GM21423 (cell line): Measurements from ENCODE around the gene MSL3B.

ENCODE experiments used
- ATAC-seq: cut with Tn5 transposase; IDR thresholded peaks from one replicate; pipeline ENCODE4 v1.9.1; 2021; ENCODE audit warnings: mild to moderate bottlenecking, moderate library complexity; ENCODE audit not compliant: unreplicated experiment

MSL3B gene

DNA sequence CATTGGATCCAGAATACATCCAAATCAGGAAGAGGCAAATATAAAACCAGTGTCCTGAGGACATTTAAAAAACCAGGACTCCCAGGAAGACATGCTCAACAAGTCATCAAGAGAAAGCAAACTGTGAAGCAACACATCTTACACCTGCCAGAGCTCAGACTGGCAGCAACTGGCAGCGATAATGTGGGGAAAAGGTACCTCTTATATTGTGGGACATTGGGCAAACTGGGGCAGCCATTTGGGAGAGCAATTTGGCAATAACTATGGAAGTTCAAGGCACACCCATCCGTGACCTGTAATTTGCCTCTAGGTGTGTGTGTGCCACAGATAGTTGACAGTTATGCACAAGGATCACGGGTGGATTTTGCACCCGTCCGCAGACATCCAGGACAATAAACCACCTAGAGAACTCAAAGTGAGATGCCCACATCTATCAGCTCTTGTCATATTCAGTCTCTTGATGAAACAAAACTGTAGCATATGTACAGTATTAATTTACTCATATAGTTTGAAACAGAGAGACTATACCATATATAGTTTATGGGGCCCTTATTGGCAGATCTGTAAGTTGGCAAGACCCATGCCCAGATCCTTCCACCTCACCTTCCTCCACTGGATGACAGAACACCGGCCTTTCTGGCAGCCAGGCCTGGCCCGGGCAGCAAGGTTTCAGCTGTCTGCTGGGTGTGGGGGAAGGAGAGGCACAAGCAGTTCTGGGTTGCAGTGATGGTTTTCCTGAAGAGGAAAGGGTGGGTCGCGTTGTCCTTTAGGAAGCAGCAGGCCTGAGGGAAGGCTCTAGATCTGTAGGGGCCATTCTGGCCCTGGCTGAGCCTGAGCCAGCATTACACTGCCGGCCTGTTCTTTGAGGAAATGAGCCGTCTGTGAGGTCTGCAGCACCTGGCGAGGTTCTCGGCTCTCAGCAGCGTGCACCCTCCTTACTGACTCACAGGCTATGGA, 32.7 kb downstream of the MSL3B start:
- no peak for ATAC-seq

DNA sequence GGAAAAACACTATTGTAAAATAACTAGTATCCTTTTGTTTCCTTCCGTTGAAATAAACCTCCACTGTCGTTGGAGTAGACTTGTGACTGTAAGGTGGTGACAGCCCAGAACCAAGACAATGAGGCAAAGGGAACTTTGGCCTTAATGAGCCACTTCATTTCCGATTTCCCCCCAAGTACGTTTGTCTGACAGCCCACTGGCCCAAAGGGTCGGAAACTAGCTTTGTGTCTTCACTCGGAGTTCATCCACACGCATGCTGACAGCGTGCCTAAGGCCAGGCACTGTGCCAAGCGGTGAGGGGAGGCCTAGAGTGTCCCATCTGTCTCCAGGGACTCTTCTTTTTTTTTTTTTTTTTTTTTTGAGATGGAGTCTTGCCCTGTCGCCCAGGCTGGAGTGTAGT, 34.8 kb downstream of the MSL3B start:
- ATAC-seq: no peak

- ATAC-seq: no peak
Observed at GRCh38 chr2:233832869-233833311, 35.3 kb downstream of the MSL3B start.

- ATAC-seq: no peak
Observed at GRCh38 chr2:233832414-233832813, 35.8 kb downstream of the MSL3B start.

DNA sequence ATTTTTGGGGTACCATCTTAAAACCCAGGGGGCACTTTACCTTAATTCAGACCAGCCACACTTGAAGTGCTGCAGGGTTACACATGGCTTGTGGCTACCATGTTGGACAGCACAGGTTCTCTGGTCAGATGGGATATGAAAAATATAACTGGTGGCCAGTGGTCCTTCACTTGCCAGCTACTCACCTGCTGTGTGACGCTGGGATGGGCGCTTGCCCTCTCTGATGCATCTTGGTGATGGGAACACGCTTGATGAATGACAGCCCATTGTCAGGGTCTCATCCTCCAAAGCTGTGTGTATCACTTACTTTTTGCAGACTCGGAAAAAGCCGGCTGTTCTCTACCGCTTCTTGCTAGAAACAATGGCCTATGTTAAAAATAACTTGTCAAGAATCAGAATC, 36.3 kb downstream of the MSL3B start:
- no peak for ATAC-seq

GRCh38 chr2:233831011-233831721, 37.0 kb downstream of the MSL3B start:
- no peak for ATAC-seq

- no peak for ATAC-seq
Observed at GRCh38 chr2:233830111-233830802, 37.9 kb downstream of the MSL3B start.

DNA sequence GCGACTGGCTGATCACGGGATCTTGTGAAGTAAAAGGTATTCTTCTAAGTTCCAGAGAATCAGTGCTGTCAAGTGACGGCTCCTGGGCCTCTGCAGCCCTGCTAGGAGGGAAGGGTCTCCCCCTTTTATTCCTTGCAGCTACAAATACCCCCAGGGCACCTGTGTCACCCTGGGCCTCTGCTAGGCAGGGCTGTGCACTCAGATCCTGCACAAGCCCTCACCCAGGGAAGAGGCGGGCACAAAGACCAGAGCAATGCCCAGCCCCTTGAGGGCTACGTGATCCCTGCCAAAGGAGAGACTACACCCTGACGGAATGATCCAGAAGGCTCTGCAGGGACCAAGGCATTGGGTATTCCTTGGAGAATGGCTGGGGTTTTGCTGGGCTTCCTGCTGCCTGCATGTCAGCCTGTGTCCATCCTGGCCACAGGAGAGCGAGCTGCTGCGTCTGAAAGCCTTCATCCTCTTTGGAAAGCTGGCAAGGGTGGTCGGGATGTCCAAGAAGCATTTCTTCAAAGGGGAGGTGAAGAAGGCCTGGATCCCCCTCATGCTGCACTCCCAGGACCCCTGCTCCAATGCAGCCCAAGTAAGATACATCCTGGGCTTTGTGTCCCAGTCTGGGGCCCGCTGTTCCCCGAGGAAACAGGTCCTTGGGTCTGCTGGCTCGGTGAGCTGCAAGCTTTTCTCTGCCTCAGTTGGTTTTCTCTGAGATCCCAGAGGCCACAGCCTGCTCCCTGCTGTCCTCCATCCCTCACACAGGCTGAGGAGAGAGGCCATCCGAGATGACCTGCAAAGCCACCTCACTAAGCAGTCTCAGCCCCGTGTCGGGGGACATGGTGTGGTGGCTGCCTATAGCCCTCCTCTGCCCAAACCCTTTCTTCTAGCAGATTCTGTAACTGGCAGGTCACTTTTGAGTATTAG, 38.7 kb downstream of the MSL3B start:
- ATAC-seq: no peak

DNA sequence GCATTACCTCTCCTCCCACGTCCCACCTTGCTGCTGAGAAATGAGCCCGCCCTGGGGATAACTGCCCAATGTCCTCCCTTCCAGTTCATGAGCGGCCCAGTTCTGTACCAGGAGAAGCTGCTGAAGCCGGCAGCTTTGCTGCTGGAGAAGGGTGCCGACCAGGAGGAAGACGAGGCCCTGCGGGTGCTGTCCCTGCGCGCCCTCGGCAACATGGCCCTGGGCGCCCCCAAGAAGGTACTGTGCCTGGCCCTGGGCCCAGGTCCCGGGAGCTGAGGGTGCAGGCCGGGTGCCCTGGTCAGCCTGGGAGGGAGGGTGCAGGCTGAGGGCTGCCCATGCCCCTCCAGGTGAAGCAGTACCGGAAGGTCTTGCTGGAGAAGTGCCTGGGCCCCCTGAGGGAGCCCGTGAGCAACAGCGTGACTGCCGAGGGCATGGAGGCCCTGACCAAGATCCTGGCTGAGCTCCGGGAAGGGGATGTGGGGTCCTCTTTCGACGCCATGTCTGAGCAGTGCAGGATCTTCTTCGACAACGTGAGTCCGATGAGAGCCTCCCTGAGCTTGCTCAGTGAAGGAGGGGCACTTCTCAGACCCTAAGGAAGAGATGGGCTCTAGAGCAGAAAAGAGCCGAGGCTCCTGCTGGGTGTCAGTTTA, 39.5 kb downstream of the MSL3B start:
- no peak for ATAC-seq

DNA sequence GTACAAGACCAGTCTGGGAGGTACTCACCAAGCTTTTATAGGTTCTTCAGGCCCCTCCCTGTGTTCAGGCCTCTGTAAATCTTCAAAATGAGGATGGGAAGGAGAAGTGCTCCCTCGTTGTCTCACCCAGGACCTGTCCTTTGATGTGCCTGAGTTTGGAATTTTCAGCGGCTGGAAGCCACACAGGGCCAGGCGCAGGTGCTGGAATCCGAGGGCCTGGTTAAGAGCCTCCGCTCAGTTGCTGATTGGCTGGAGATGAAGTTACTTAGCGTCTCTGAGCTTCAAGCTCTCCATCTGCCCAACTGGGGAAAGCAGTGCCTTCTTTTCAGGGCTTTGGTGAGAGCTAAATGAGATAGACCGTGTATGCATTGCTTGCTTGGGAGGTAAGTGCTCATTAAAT, 43.8 kb downstream of the MSL3B start:
- ATAC-seq: no peak

- no peak for ATAC-seq
Observed at GRCh38 chr2:233823731-233824121, 44.5 kb downstream of the MSL3B start.

GRCh38 chr2:233822781-233823730, 45.1 kb downstream of the MSL3B start:
- ATAC-seq: no peak

- ATAC-seq: no peak
Observed at GRCh38 chr2:233822101-233822771, 46.0 kb downstream of the MSL3B start.

GRCh38 chr2:233821709-233822100, 46.5 kb downstream of the MSL3B start:
- ATAC-seq: no peak

GRCh38 chr2:233821196-233821595, 47.0 kb downstream of the MSL3B start:
- no peak for ATAC-seq

GRCh38 chr2:233820774-233821105, 47.4 kb downstream of the MSL3B start:
- no peak for ATAC-seq

DNA sequence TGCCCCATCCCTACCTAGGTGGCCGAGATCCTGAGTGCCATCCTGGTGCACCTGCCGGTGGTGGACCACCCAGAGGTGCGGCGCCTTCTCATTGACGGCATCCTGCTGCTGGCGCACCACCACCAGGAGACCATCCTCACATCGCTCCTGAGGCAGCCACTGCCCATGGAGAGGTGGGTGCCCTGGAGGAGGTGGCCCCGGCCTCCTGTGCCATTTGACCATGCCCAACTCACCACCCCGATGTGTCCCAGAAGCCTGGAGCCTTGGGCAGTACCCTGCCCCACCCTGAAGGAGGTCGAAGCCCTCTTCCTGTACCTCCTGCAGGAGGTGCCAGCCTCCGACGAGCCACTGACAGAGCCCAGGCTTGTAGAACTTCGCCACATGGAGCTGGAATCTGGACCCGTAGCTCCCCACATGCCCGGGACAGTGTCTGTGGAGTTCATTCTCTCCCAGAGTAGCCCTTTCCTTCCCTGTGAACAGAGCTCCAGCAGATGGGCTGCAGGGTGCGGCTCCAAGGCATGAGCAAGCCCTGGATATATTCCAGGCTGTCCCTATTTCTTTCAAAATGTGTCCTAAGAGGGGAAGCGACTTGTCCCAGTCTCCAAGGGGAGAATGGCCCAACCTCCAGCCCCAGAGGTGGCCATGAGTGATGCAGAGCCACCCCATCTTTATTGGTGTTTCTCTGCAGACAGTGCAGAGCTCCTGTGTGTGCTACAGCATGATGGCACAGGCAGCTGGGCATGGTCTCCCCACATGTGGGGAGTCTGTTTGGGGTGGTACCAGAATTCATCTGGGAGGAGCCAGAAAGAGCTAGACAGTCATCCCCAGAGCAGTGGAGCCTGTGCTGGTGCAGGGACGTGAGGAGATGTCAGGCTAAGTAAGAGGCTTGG, 48.1 kb downstream of the MSL3B start:
- ATAC-seq: no peak
